OCI-LY3 (cell line): ENCODE data around the gene AOAH.

Experiments
- H2AFZ ChIP-seq: fragments of 200-600, 300-600 bp; shearing (Covaris generic); 2 replicates; pipeline ENCODE4 v1.6.0; 2014; ENCODE audit warnings: antibody characterized with exemption, low read depth, low read length
- H3K27ac ChIP-seq: fragments of 200-600, 300-600 bp; sonication (generic); 2 replicates; pipeline ENCODE4 v1.5.1; 2014; ENCODE audit warnings: mild to moderate bottlenecking, low read length, moderate library complexity, mixed read lengths
- H3K27me3 ChIP-seq: fragments of 200-600, 300-600 bp; sonication (generic); 2 replicates; pipeline ENCODE4 v1.6.1; 2014; ENCODE audit warnings: low read depth, low read length, mixed read lengths
- H3K36me3 ChIP-seq: fragments of 200-600, 300-600 bp; sonication (generic); replicated peaks from 2 replicates; pipeline ENCODE3; 2014; ENCODE audit warnings: low read depth, low read length, mixed read lengths
- H3K4me1 ChIP-seq: fragments of 300-600, 200-600 bp; sonication (generic); 2 replicates; pipeline ENCODE4 v1.6.1; 2014; ENCODE audit warnings: low read length, mixed read lengths
- H3K4me2 ChIP-seq: fragments of 200-600, 300-600 bp; sonication (generic); 2 replicates; pipeline ENCODE4 v1.6.1; 2014; ENCODE audit warnings: low read length, mixed read lengths
- H3K4me3 ChIP-seq: fragments of 300-600, 200-600 bp; sonication (generic); 2 replicates; pipeline ENCODE4 v1.5.1; 2014; ENCODE audit warnings: antibody characterized with exemption, mild to moderate bottlenecking, low read length, moderate library complexity
- H3K79me2 ChIP-seq: fragments of 300-600, 200-600 bp; shearing (Covaris generic); 2 replicates; pipeline ENCODE4 v1.6.1; 2014; ENCODE audit warnings: mild to moderate bottlenecking, low read length, mixed read lengths
- H3K9ac ChIP-seq: fragments of 300-600, 200-600 bp; shearing (Covaris generic); 2 replicates; pipeline ENCODE4 v1.6.0; 2014; ENCODE audit warnings: mild to moderate bottlenecking, low read length, moderate library complexity
- H3K9me3 ChIP-seq: fragments of 200-600, 300-600 bp; shearing (Covaris generic); 2 replicates; pipeline ENCODE4 v1.6.1; 2014; ENCODE audit warnings: low read length, mixed read lengths; ENCODE audit not compliant: insufficient read depth
- H4K20me1 ChIP-seq: fragments of 200-600, 300-600 bp; sonication (generic); 2 replicates; pipeline ENCODE4 v1.6.1; 2016; ENCODE audit warnings: low read length, mixed read lengths; ENCODE audit not compliant: insufficient read depth
- EZH2phosphoT487 ChIP-seq: fragments of 200-600 bp; shearing (Covaris generic); IDR thresholded peaks from 2 replicates; pipeline ENCODE4 v1.6.1; 2018; ENCODE audit warnings: antibody characterized with exemption, mixed run types, low read depth
- TF ChIP-seq, protein P1 (sequence below): fragments of 200-600, 300-600 bp; sonication (generic); IDR thresholded peaks from 2 replicates; pipeline ENCODE4 v1.5.1; 2014; ENCODE audit warnings: antibody characterized with exemption, low read length, low read depth

AOAH gene

GRCh38 chr7:36686499-36686898, 37.8 kb downstream of the AOAH start:
- TF ChIP-seq, protein P1, sequence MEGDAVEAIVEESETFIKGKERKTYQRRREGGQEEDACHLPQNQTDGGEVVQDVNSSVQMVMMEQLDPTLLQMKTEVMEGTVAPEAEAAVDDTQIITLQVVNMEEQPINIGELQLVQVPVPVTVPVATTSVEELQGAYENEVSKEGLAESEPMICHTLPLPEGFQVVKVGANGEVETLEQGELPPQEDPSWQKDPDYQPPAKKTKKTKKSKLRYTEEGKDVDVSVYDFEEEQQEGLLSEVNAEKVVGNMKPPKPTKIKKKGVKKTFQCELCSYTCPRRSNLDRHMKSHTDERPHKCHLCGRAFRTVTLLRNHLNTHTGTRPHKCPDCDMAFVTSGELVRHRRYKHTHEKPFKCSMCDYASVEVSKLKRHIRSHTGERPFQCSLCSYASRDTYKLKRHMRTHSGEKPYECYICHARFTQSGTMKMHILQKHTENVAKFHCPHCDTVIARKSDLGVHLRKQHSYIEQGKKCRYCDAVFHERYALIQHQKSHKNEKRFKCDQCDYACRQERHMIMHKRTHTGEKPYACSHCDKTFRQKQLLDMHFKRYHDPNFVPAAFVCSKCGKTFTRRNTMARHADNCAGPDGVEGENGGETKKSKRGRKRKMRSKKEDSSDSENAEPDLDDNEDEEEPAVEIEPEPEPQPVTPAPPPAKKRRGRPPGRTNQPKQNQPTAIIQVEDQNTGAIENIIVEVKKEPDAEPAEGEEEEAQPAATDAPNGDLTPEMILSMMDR = no peak
- TF ChIP-seq EZH2phosphoT487 = no peak
- H4K20me1 ChIP-seq = no peaks in the 10 kb centered on the region
- no peaks in the 10 kb centered on the region for H3K9me3 ChIP-seq
- H2AFZ ChIP-seq = no peak overlapping the region
- no peaks in the 10 kb centered on the region for H3K36me3 ChIP-seq
- H3K27ac ChIP-seq = no peak overlapping the region
- no peak overlapping the region for H3K4me3 ChIP-seq
- H3K9ac ChIP-seq = no peak overlapping the region
- no peaks in the 10 kb centered on the region for H3K79me2 ChIP-seq
- peaks cover 20% of the 10 kb centered on the region for H3K4me1 ChIP-seq
- H3K27me3 ChIP-seq = no peaks in the 10 kb centered on the region
- no peak overlapping the region for H3K4me2 ChIP-seq

DNA sequence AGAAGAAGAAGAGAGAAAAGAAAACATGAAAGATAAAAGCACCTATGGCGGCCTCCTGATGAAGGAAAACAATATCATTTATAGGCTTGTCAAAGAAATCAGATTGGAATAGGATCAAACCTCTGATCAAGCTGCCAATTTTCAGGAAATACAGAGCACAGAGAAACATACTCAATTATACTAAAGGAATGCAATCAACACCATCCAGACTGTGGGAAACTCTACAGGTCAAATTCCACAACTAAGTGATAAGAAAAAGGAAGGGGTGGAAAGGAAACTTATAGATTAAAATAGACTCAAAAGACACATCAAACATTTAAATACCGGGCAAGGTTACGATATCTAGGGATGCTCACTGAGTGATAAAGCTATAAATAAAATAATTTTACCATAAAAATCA, 39.3 kb downstream of the AOAH start:
- Histone ChIP-seq H3K4me2 (no peak overlapping the region), H3K4me3 (no peak overlapping the region), H3K4me1 (peaks cover 5% of the 10 kb centered on the region), H2AFZ (no peak overlapping the region), H3K27ac (no peak overlapping the region), H4K20me1 (no peaks in the 10 kb centered on the region), H3K9ac (no peak overlapping the region), H3K27me3 (no peaks in the 10 kb centered on the region), H3K79me2 (no peaks in the 10 kb centered on the region), H3K9me3 (no peaks in the 10 kb centered on the region), H3K36me3 (no peaks in the 10 kb centered on the region)
- TF ChIP-seq, protein P1 = no peak
- TF ChIP-seq EZH2phosphoT487 = no peak

DNA sequence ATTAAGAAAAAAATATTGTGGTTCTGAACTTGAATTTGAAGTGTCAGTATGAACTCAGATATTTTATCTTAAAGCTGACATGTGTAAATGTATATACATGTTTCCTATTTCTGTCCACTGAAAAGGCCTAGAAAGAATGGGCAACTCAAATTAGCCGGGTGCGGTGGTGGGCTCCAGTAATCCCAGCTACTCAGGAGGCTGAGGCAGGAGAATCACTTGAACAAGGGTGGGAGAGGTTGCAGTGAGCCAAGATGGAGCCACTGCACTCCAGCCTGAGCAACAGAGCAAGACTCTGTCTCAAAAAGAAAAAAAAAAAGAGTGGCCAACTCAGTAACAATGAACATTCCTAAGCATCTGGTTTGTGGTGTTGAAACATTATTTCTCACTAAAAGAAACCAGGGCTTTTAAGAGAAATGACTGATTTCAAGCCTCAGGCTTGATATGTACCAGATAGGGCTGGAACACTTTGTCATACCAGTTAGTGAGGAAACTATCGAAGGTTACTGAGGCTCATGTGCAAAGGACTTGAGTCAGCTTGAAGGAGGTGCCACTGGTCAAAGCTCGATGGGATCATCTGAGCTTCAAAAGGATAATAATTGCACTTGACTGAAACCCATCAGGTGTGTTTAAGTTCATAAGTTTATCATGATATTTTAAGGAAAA, 40.5 kb downstream of the AOAH start:
- Histone ChIP-seq H3K9me3 (no peaks in the 10 kb centered on the region), H3K4me3 (no peak overlapping the region), H3K4me1 (no peaks in the 10 kb centered on the region), H2AFZ (no peak overlapping the region), H3K9ac (no peak overlapping the region), H3K27me3 (no peaks in the 10 kb centered on the region), H3K27ac (no peak overlapping the region), H4K20me1 (no peaks in the 10 kb centered on the region), H3K4me2 (no peak overlapping the region), H3K79me2 (no peaks in the 10 kb centered on the region), H3K36me3 (no peaks in the 10 kb centered on the region)
- TF ChIP-seq, protein P1 = no peak
- no peak for TF ChIP-seq EZH2phosphoT487

DNA sequence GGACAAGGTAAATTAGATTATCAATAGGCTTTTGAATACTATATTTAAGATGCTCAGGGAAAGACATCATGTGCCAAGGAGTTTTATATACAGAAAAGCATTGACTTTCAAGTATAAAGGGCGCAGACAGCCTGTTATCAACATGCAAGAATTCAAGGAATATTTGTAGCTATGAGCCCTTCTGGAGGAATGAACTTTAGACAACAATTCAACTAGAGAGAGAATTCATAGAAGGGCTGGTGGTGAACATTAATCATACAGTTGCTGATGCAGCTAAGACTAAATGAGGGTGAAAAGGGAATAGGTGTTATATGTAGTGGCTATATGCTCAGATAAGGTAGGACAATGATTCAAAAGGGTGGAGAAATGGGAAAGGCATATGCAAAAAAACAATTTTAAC, 41.2 kb downstream of the AOAH start:
- Histone ChIP-seq H3K4me1 (no peaks in the 10 kb centered on the region), H3K4me3 (no peak overlapping the region), H3K36me3 (no peaks in the 10 kb centered on the region), H2AFZ (no peak overlapping the region), H3K27me3 (no peaks in the 10 kb centered on the region), H4K20me1 (no peaks in the 10 kb centered on the region), H3K4me2 (no peak overlapping the region), H3K9ac (no peak overlapping the region), H3K9me3 (no peaks in the 10 kb centered on the region), H3K27ac (no peak overlapping the region), H3K79me2 (no peaks in the 10 kb centered on the region)
- TF ChIP-seq, protein P1 = no peak
- TF ChIP-seq EZH2phosphoT487 = no peak
